GM23338 (cell line): ENCODE data around the gene PTOV1.

Source experiments
- CTCF ChIP-seq, 2 experiments: fragments of 200-600 bp in 1 of 2; sonication (generic) in 1 of 2; conservative IDR thresholded peaks; 2 replicates each; pipeline versions ENCODE4 v1.5.1 to v1.6.1; 2016 to 2017; ENCODE audit warnings: antibody characterized with exemption in 2 of 2, low read depth in 2 of 2, mild to moderate bottlenecking in 2 of 2, moderate library complexity in 1 of 2
- JUNB ChIP-seq: IDR thresholded peaks from one replicate; pipeline ENCODE4 v1.6.1; 2016; ENCODE audit warnings: antibody characterized with exemption; ENCODE audit not compliant: unreplicated experiment
- POLR2AphosphoS5 ChIP-seq: IDR thresholded peaks from 2 replicates; pipeline ENCODE4 v1.6.1; 2016; ENCODE audit warnings: antibody characterized with exemption, low read depth

- TF ChIP-seq CTCF (conservative IDR thresholded peaks at IDR 0.05; ENCODE audit: low read depth in 2 of 2) (no peak), JUNB (no peak), POLR2AphosphoS5 (no peak)
These were observed 1.3 kb upstream of the PTOV1 start for GRCh38 chr19:49849433-49850220.
